Measurements from ENCODE around the gene AMBRA1.

The AMBRA1 gene

GRCh38 chr11:46492532-46492931 lies 101.3 kb downstream of the AMBRA1 start:
- Histone ChIP-seq H3K9ac (ENCODE audit: low read depth, low read length) (no peak overlapping the region), H3K27me3 (ENCODE audit: insufficient read depth, low read length) (no peaks in the 10 kb centered on the region), H3K27ac (ENCODE audit: low read length) (no peak overlapping the region), H3K4me1 (ENCODE audit: insufficient read depth, low read length) (no peaks in the 10 kb centered on the region), H3K36me3 (ENCODE audit: insufficient read depth, low read depth, low read length) (peaks cover 14% of the 10 kb centered on the region), H3K9me3 (ENCODE audit: insufficient read depth, low read depth, low read length) (no peaks in the 10 kb centered on the region), H3K4me3 (ENCODE audit: low read length) (no peak overlapping the region)

GRCh38 chr11:46491661-46492330 lies 102.0 kb downstream of the AMBRA1 start:
- no peak overlapping the region for H3K4me3 ChIP-seq (ENCODE audit: low read length)
- no peak overlapping the region for H3K27ac ChIP-seq (ENCODE audit: low read length)
- no peaks in the 10 kb centered on the region for H3K9me3 ChIP-seq (ENCODE audit: insufficient read depth, low read depth, low read length)
- no peaks in the 10 kb centered on the region for H3K4me1 ChIP-seq (ENCODE audit: insufficient read depth, low read length)
- no peak overlapping the region for H3K9ac ChIP-seq (ENCODE audit: low read depth, low read length)
- peaks cover 14% of the 10 kb centered on the region for H3K36me3 ChIP-seq (ENCODE audit: insufficient read depth, low read depth, low read length)
- H3K27me3 ChIP-seq (ENCODE audit: insufficient read depth, low read length), result no peaks in the 10 kb centered on the region

- Histone ChIP-seq H3K9me3 (ENCODE audit: insufficient read depth, low read depth, low read length) (no peaks in the 10 kb centered on the region), H3K27ac (ENCODE audit: low read length) (no peak overlapping the region), H3K36me3 (ENCODE audit: insufficient read depth, low read depth, low read length) (peaks cover 14% of the 10 kb centered on the region), H3K4me3 (ENCODE audit: low read length) (no peak overlapping the region), H3K4me1 (ENCODE audit: insufficient read depth, low read length) (no peaks in the 10 kb centered on the region), H3K27me3 (ENCODE audit: insufficient read depth, low read length) (no peaks in the 10 kb centered on the region), H3K9ac (ENCODE audit: low read depth, low read length) (no peak overlapping the region)
Observed at GRCh38 chr11:46490666-46491065, 103.2 kb downstream of the AMBRA1 start.

- H3K27ac ChIP-seq (ENCODE audit: low read length), result no peak overlapping the region
- no peaks in the 10 kb centered on the region for H3K9me3 ChIP-seq (ENCODE audit: insufficient read depth, low read depth, low read length)
- no peaks in the 10 kb centered on the region for H3K27me3 ChIP-seq (ENCODE audit: insufficient read depth, low read length)
- H3K4me3 ChIP-seq (ENCODE audit: low read length), result no peak overlapping the region
- no peak overlapping the region for H3K9ac ChIP-seq (ENCODE audit: low read depth, low read length)
- H3K4me1 ChIP-seq (ENCODE audit: insufficient read depth, low read length), result no peaks in the 10 kb centered on the region
- peaks cover 14% of the 10 kb centered on the region for H3K36me3 ChIP-seq (ENCODE audit: insufficient read depth, low read depth, low read length)
Observed at GRCh38 chr11:46489656-46490560, 103.9 kb downstream of the AMBRA1 start.

GRCh38 chr11:46485856-46486443 lies 107.9 kb downstream of the AMBRA1 start:
- H3K4me1 ChIP-seq (ENCODE audit: insufficient read depth, low read length), result no peaks in the 10 kb centered on the region
- H3K27me3 ChIP-seq (ENCODE audit: insufficient read depth, low read length), result no peaks in the 10 kb centered on the region
- no peak overlapping the region for H3K4me3 ChIP-seq (ENCODE audit: low read length)
- H3K9ac ChIP-seq (ENCODE audit: low read depth, low read length), result no peak overlapping the region
- no peaks in the 10 kb centered on the region for H3K9me3 ChIP-seq (ENCODE audit: insufficient read depth, low read depth, low read length)
- peaks cover 3% of the 10 kb centered on the region; the same call in 1 of the 2 replicates for H3K36me3 ChIP-seq (ENCODE audit: insufficient read depth, low read depth, low read length)
- H3K27ac ChIP-seq (ENCODE audit: low read length), result no peak overlapping the region

- Histone ChIP-seq H3K36me3 (ENCODE audit: insufficient read depth, low read depth, low read length) (no peaks in the 10 kb centered on the region), H3K9me3 (ENCODE audit: insufficient read depth, low read depth, low read length) (no peaks in the 10 kb centered on the region), H3K4me3 (ENCODE audit: low read length) (no peak overlapping the region), H3K9ac (ENCODE audit: low read depth, low read length) (no peak overlapping the region), H3K27ac (ENCODE audit: low read length) (no peak overlapping the region), H3K4me1 (ENCODE audit: insufficient read depth, low read length) (no peaks in the 10 kb centered on the region), H3K27me3 (ENCODE audit: insufficient read depth, low read length) (no peaks in the 10 kb centered on the region)
Observed at GRCh38 chr11:46484101-46484500, 109.7 kb downstream of the AMBRA1 start.

- Histone ChIP-seq H3K4me1 (ENCODE audit: insufficient read depth, low read length) (no peaks in the 10 kb centered on the region), H3K36me3 (ENCODE audit: insufficient read depth, low read depth, low read length) (no peaks in the 10 kb centered on the region), H3K27ac (ENCODE audit: low read length) (no peak overlapping the region), H3K9me3 (ENCODE audit: insufficient read depth, low read depth, low read length) (no peaks in the 10 kb centered on the region), H3K9ac (ENCODE audit: low read depth, low read length) (no peak overlapping the region), H3K4me3 (ENCODE audit: low read length) (no peak overlapping the region), H3K27me3 (ENCODE audit: insufficient read depth, low read length) (no peaks in the 10 kb centered on the region)
Observed at GRCh38 chr11:46480909-46481308, 112.9 kb downstream of the AMBRA1 start.

GRCh38 chr11:46480166-46480726 lies 113.6 kb downstream of the AMBRA1 start:
- Histone ChIP-seq H3K9ac (ENCODE audit: low read depth, low read length) (no peak overlapping the region), H3K27me3 (ENCODE audit: insufficient read depth, low read length) (no peaks in the 10 kb centered on the region), H3K36me3 (ENCODE audit: insufficient read depth, low read depth, low read length) (no peaks in the 10 kb centered on the region), H3K27ac (ENCODE audit: low read length) (no peak overlapping the region), H3K9me3 (ENCODE audit: insufficient read depth, low read depth, low read length) (no peaks in the 10 kb centered on the region), H3K4me3 (ENCODE audit: low read length) (no peak overlapping the region), H3K4me1 (ENCODE audit: insufficient read depth, low read length) (no peaks in the 10 kb centered on the region)

- no peaks in the 10 kb centered on the region for H3K27me3 ChIP-seq (ENCODE audit: insufficient read depth, low read length)
- H3K36me3 ChIP-seq (ENCODE audit: insufficient read depth, low read depth, low read length), result no peaks in the 10 kb centered on the region
- no peak overlapping the region for H3K9ac ChIP-seq (ENCODE audit: low read depth, low read length)
- no peaks in the 10 kb centered on the region for H3K9me3 ChIP-seq (ENCODE audit: insufficient read depth, low read depth, low read length)
- no peaks in the 10 kb centered on the region for H3K4me1 ChIP-seq (ENCODE audit: insufficient read depth, low read length)
- H3K27ac ChIP-seq (ENCODE audit: low read length), result no peak overlapping the region
- H3K4me3 ChIP-seq (ENCODE audit: low read length), result no peak overlapping the region
Observed at GRCh38 chr11:46479601-46480000, 114.2 kb downstream of the AMBRA1 start.

- H3K27ac ChIP-seq (ENCODE audit: low read length), result no peak overlapping the region
- H3K27me3 ChIP-seq (ENCODE audit: insufficient read depth, low read length), result no peaks in the 10 kb centered on the region
Observed at GRCh38 chr11:46478196-46478595, 115.6 kb downstream of the AMBRA1 start.

GRCh38 chr11:46477136-46477535 lies 116.7 kb downstream of the AMBRA1 start:
- Histone ChIP-seq H3K9me3 (ENCODE audit: insufficient read depth, low read depth, low read length) (no peaks in the 10 kb centered on the region), H3K27me3 (ENCODE audit: insufficient read depth, low read length) (no peaks in the 10 kb centered on the region), H3K4me1 (ENCODE audit: insufficient read depth, low read length) (no peaks in the 10 kb centered on the region), H3K36me3 (ENCODE audit: insufficient read depth, low read depth, low read length) (no peaks in the 10 kb centered on the region), H3K27ac (ENCODE audit: low read length) (no peak overlapping the region), H3K9ac (ENCODE audit: low read depth, low read length) (no peak overlapping the region), H3K4me3 (ENCODE audit: low read length) (no peak overlapping the region)

More at GRCh38 chr11:46478196-46478595, 115.6 kb downstream of the AMBRA1 start:
- H3K4me3 ChIP-seq (ENCODE audit: low read length), result no peak overlapping the region
- no peaks in the 10 kb centered on the region for H3K4me1 ChIP-seq (ENCODE audit: insufficient read depth, low read length)
- H3K36me3 ChIP-seq (ENCODE audit: insufficient read depth, low read depth, low read length), result no peaks in the 10 kb centered on the region
- no peaks in the 10 kb centered on the region for H3K9me3 ChIP-seq (ENCODE audit: insufficient read depth, low read depth, low read length)
- H3K9ac ChIP-seq (ENCODE audit: low read depth, low read length), result no peak overlapping the region

Measured in iPS-20b (cell line).